Aorta (tissue), 5 donors: Measurements from ENCODE around the gene LRRN1. TPM values are rescaled to one million over a fixed set of nuclear protein-coding genes. Genes with fewer than 3 reads are reported as not detected.
"Not testable (repeated sequence)": the region's sequence is repeated elsewhere in the genome, so short reads cannot be mapped to it uniquely, and the experiment has no call there.

Experiments used
- ATAC-seq: fragments of 200-7000 bp; cut with Tn5 transposase; one replicate; pipeline ENCODE4 v1.9.1; 2022; ENCODE audit warnings: moderate library complexity; ENCODE audit not compliant: low FRiP score
- DNase-seq, 2 donors: peaks; one replicate each; pipeline ENCODE4 v3.0.0-alpha.2; 2020
- H3K27ac ChIP-seq, 2 donors: one replicate each; pipeline ENCODE4 v1.5.1; 2013; ENCODE audit warnings: low read length in 2 of 2, mild to moderate bottlenecking in 2 of 2, moderate library complexity in 2 of 2, control low read depth in 1 of 2, inconsistent platforms in 1 of 2, low read depth in 1 of 2
- H3K27me3 ChIP-seq, 2 donors: one replicate each; pipeline ENCODE4 v1.6.1; 2013; ENCODE audit warnings: control low read depth in 1 of 2, low read length in 1 of 2, mild to moderate bottlenecking in 1 of 2, moderate library complexity in 1 of 2; ENCODE audit not compliant: insufficient read depth in 2 of 2, control insufficient read depth in 1 of 2
- H3K36me3 ChIP-seq, 2 donors: one replicate each; pipeline ENCODE4 v1.6.1; 2013; ENCODE audit warnings: control low read depth in 1 of 2, low read length in 1 of 2, mild to moderate bottlenecking in 1 of 2; ENCODE audit not compliant: insufficient read depth in 2 of 2, control insufficient read depth in 1 of 2
- H3K4me1 ChIP-seq, 2 donors: one replicate each; pipeline ENCODE4 v1.6.1; 2013; ENCODE audit warnings: low read length in 2 of 2, control low read depth in 1 of 2, mild to moderate bottlenecking in 1 of 2, moderate library complexity in 1 of 2; ENCODE audit not compliant: insufficient read depth in 2 of 2, control insufficient read depth in 1 of 2
- H3K4me3 ChIP-seq, 2 donors: one replicate each; pipeline ENCODE4 v1.5.1; 2013; ENCODE audit warnings: low read length in 2 of 2, control low read depth in 1 of 2, mild to moderate bottlenecking in 1 of 2
- H3K9me3 ChIP-seq: one replicate; pipeline ENCODE4 v1.6.1; 2013; ENCODE audit warnings: mild to moderate bottlenecking, low read length; ENCODE audit not compliant: control insufficient read depth
- WGBS, 2 donors: extraction: QIAGEN DNeasy Blood & Tissue Kit; methylation state at CpG; one replicate each; pipeline ENCODE4 v1.1.7; 2013; 5-methylcytosine and 5-hydroxymethylcytosine counted together
- intact Hi-C, 2 donors: fragments of 100-400 bp; cut with DNase I; formaldehyde crosslinking; loops; one replicate each; pipeline versions ENCODE4 v1.14.2 to v1.15.0; 2022
- polyA plus RNA-seq, 2 donors: library from polyadenylated mRNA; stranded (reverse); fragments of 200-250 nt; gene quantifications; one replicate each; pipeline ENCODE4 v1.2.3, GENCODE V29; 2013
- total RNA-seq, 2 donors: library from RNA; stranded (reverse); fragmentation: NEBNext Ultra II Directional; extraction: Animal tissue kit (Norgen Biotek cat#: 25700); gene quantifications; one replicate each; pipeline ENCODE4 v1.2.1, GENCODE V29; 2021
- donor health status: healthy with polysubstance abuse.
- donor health status: Bipolar disorder and iron deficiency.
- donor health status: DM: no; HTN: no; CAD: no.
- donor health status: DM: no; HTN: no; CAD: no.
- donor health status: DM: yes; HTN: yes; CAD: no.

The LRRN1 gene
- total and polyA plus RNA-seq, 4 donors, result 0.31 to 6.6 (median 2.6) TPM

DNA sequence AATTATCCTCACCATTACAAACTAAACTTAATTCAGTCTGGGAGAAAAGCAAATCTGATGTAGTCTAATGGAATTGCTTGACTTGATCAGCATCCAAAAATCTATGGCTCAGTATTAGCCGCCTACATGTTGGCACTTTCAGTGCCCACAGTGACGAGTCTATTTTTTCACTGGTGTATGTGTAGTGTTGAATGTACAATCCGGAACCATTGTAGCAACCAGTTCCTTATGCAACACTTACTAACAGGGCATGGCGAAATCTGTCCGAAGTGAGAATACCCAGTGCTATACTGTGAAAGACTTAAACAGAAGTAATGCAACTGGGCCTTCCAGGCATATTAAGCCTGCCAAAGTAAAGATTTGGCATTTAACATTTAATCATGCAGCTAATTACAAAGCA is 18.6 kb downstream of the LRRN1 start:
- WGBS, 2 donors, result 17 to 22% methylated on average over 5 of the region's 5 CpGs
- intact Hi-C loops, result no loop called here
- H3K4me3 ChIP-seq, result no peak overlapping the region
- H3K36me3 ChIP-seq, result peaks cover 0 to 3% of the 10 kb centered on the region in 2 donors
- no peak overlapping the region for H3K27ac ChIP-seq
- DNase-seq (no peak), ATAC-seq (no peak)
- no peaks in the 10 kb centered on the region for H3K27me3 ChIP-seq
- no peaks in the 10 kb centered on the region for H3K4me1 ChIP-seq
- no peaks in the 10 kb centered on the region for H3K9me3 ChIP-seq

DNA sequence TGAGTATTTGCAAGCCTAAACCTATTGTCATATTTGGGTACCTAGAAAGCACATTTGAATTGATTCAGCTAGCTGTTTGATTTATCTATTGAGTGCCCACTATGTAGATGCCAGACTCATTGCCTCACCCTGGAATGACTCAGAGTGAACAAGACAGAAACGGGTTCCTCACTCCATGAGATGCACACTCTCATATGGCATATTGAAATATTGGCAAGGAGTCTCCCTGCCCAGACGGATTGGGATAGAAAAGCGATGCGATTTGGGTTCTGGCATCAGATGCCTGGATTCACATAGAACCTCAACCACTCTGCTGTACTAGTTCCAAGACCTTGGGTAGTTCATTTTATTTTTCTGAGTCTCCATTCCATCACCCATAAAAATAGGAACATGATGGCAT is 22.5 kb downstream of the LRRN1 start:
- Histone ChIP-seq H3K27ac (no peak overlapping the region), H3K36me3 (no peaks in the 10 kb centered on the region), H3K4me3 (no peak overlapping the region), H3K27me3 (no peaks in the 10 kb centered on the region), H3K4me1 (no peaks in the 10 kb centered on the region), H3K9me3 (no peaks in the 10 kb centered on the region)
- ATAC-seq, result no peak
- 73% methylated on average over 4 of the region's 4 CpGs for WGBS, 2 donors
- intact Hi-C loops, result no loop called here
- no peak for DNase-seq

DNA sequence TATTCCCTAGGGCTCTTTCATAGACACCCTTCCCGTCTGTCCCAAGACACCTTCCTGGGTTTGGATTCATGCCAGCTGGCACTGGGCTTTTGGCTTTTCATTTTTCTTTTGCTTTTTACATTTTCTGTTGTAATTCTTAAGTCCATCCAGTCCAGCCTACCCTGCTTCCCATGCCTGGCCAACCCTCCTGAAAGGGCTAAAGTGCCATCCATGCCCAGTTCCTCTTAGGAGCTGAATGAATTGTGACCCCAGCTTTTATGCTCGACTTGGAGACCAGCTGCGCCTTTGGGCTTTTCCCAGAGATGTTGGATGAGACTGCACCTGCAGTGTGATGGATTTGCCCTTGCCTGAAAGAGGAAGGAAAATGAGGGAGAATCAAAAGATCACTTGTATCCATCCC is 25.8 kb downstream of the LRRN1 start:
- no peaks in the 10 kb centered on the region for H3K36me3 ChIP-seq
- H3K4me1 ChIP-seq, result no peaks in the 10 kb centered on the region
- H3K9me3 ChIP-seq, result peaks cover 1% of the 10 kb centered on the region
- intact Hi-C loops, result no loop called here
- WGBS, 2 donors, result 66 to 70% methylated on average over 3 of the region's 3 CpGs
- H3K27me3 ChIP-seq, result no peaks in the 10 kb centered on the region
- H3K27ac ChIP-seq, result no peak overlapping the region
- ATAC-seq (no peak), DNase-seq (no peak)
- H3K4me3 ChIP-seq, result no peak overlapping the region

DNA sequence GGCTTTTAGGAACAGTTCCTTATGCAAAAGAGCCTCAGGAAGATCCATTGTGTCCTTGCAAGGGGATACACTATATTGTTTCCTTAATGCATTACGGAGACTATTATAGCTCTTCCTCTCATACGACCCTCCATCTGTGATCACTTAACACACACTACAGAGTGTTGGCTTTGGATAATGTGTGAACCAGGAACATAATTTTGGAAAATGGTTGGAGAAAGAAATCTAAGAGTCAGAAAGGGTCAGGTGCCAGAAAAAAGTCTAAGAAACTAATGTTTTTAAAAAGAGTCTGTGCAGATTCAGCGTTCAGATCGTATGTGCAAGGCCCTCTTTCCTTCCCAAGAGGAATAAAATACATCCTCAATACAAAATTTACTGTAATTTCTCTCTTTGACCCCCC is 27.3 kb downstream of the LRRN1 start:
- ATAC-seq (no peak), DNase-seq (no peak)
- H3K27me3 ChIP-seq, result no peaks in the 10 kb centered on the region
- no peaks in the 10 kb centered on the region for H3K4me1 ChIP-seq
- no peaks in the 10 kb centered on the region for H3K36me3 ChIP-seq
- intact Hi-C loops, result no loop called here
- H3K4me3 ChIP-seq, result no peak overlapping the region
- 53 to 55% methylated on average over 4 of the region's 4 CpGs for WGBS, 2 donors
- H3K27ac ChIP-seq, result no peak overlapping the region
- peaks cover 1% of the 10 kb centered on the region for H3K9me3 ChIP-seq

DNA sequence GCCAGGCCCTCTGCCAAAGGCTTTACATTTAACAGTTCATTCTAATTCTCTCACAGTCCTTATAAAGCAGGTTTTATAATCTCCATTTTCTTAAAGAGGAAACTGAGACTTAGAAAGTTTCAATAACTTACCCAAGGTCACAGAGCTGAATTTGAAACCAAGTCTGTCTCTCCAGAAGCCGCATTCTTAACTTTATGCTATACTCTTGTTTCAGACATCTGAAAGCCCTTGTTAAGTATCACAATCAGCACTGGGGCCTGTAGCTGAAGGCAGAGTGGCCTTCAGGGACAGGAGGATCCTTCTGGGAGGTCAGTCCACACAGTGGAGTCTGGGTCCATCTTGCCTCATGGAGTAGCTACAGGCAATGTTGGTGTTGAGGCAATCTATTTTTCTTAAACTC is 27.9 kb downstream of the LRRN1 start:
- no peaks in the 10 kb centered on the region for H3K27me3 ChIP-seq
- no peaks in the 10 kb centered on the region for H3K4me1 ChIP-seq
- no peaks in the 10 kb centered on the region for H3K36me3 ChIP-seq
- peaks cover 1% of the 10 kb centered on the region for H3K9me3 ChIP-seq
- DNase-seq (no peak), ATAC-seq (no peak)
- no peak overlapping the region for H3K27ac ChIP-seq
- no peak overlapping the region for H3K4me3 ChIP-seq
- WGBS, 2 donors, result 98% methylated on average over 1 of the region's 1 CpG
- intact Hi-C loops, result no loop called here

DNA sequence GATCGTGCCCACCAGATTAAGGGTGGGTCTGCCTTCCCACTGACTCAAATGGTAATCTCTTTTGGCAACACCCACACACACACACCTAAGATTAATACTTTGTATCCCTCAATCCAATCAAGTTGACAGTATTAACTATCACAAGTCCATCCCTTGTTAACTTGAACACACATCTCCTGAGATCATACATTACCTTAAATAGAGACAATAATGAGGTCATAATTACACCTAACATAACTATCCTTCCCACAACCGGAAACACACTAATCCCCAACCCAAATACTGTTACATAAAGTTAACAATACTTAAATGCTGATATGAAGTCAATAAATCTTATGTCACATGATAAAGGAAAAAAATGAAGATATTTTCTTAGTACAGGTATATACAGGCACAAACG is 29.2 kb downstream of the LRRN1 start:
- not testable (repeated sequence) for H3K4me3 ChIP-seq

DNA sequence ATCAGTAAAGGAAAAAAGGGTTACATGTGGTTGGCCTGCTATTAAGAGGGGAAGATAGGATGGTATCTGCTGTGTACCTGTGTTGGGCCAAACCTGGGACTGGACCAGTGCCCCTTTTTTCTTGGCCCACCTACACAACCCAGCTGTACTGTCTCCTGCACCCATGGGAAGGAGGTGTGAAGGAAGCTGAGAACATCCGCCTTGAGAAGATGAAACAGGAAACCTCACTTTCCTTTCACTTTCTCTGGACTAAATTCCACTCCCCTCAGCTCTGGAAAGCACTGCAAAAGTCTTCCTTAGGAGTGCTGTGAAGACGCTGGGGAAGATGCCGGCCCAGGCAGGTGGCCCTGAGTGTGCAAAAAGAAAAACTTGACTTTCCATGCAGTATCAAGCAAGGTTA is 37.6 kb downstream of the LRRN1 start:
- H3K4me1 ChIP-seq, result no peaks in the 10 kb centered on the region
- no peaks in the 10 kb centered on the region for H3K36me3 ChIP-seq
- peaks cover 3% of the 10 kb centered on the region for H3K9me3 ChIP-seq
- DNase-seq (no peak), ATAC-seq (no peak)
- no peaks in the 10 kb centered on the region for H3K27me3 ChIP-seq
- no peak overlapping the region for H3K27ac ChIP-seq
- WGBS, 2 donors, result 93 to 97% methylated on average over 3 of the region's 3 CpGs
- H3K4me3 ChIP-seq, result no peak overlapping the region
- intact Hi-C loops, result no loop called here

More for the DNA sequence above, 29.2 kb downstream of the LRRN1 start:
- H3K36me3 ChIP-seq, H3K27me3 ChIP-seq, H3K27ac ChIP-seq, DNase-seq, H3K4me1 ChIP-seq, ATAC-seq, H3K9me3 ChIP-seq, intact Hi-C loops: not testable (repeated sequence)
- WGBS, 2 donors, result 92% methylated on average over 3 of the region's 3 CpGs

DNA sequence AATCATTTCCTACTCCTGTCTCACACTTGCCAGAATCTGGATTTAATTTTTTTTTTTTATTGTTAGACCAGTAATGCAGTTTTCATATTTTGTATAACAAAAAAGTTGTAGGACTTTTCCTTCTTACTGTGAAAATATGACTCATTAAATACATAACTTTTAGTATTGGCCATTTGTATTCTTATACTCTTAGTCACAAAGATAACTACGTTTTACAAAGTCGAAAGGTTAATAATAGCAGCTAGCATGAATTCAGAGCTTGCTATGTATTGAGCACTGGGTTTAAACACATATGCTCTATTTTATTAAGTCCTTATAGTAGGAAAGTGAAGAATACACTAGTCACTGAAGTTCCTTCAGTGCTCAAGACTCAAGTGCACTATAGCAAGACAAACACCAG is 43.1 kb downstream of the LRRN1 start:
- Histone ChIP-seq H3K4me1 (peaks cover 0 to 2% of the 10 kb centered on the region in 2 donors), H3K27ac (peak overlapping the region in 1 of 2 donors; percentile 22), H3K36me3 (peaks cover 2 to 3% of the 10 kb centered on the region in 2 donors), H3K4me3 (no peak overlapping the region), H3K27me3 (no peaks in the 10 kb centered on the region), H3K9me3 (no peaks in the 10 kb centered on the region)
- ATAC-seq, result no peak
- no peak for DNase-seq
- intact Hi-C loops, result no loop called here
- WGBS, 2 donors, result 5 to 6% methylated on average over 2 of the region's 2 CpGs

DNA sequence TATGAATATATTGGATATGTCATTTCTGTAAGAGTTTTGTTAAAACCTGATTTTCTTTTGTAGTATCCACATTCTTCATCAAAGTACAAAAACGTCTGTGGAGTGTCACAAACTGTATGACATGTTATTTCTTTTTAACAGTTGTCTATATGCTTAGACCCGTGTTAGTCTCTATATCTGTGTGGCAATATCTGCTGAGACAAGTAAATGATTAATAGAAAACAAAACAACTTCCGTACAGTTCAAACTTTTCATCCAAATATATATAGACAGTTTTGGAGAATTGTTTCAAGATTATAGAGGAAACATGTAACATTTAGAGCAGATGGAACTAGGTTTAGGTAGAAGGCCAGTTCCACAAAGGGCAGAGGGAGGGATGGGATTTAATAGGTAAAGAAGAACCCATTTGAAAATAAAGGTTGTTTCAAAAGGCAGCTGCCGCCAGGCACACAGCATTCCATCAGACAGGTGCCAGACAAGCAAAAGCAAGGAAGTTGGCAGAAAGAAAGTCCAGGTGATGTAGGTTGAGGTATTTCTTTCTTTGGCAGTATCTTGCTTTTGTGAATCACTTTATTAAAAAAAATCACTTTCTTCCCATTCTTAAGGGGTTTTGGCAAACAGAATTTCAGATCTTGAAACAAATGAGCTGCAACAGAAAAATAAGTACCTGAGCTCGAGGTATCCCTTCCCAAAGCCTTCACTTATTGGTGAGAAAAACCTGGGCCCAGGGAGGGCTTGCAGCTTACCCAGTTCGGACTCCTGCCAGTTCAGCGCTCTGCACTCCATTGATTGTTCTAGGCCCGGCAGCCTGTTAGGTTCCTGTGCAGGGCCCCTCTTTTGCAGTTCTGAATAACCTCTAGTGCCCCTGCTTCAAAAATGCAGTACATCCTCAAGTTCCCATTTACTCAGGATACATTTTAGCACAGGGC is 49.0 kb downstream of the LRRN1 start:
- WGBS, 2 donors, result 84 to 86% methylated on average over 8 of the region's 8 CpGs

More for the DNA sequence above, 49.0 kb downstream of the LRRN1 start:
- H3K27ac ChIP-seq, result no peak overlapping the region
- no peaks in the 10 kb centered on the region for H3K9me3 ChIP-seq
- no peaks in the 10 kb centered on the region for H3K4me1 ChIP-seq
- no peak for DNase-seq
- no peaks in the 10 kb centered on the region for H3K27me3 ChIP-seq
- intact Hi-C loops, result no loop called here
- H3K4me3 ChIP-seq, result no peak overlapping the region
- peaks cover 2 to 3% of the 10 kb centered on the region in 2 donors for H3K36me3 ChIP-seq
- ATAC-seq, result no peak
